C4-2B (cell line): ENCODE data around the gene PADI3.

Experiments
- ZFX ChIP-seq: fragments of 450-650 bp; IDR thresholded peaks from 2 replicates; pipeline ENCODE4 v1.6.1; 2017
- TF ChIP-seq, protein P1 (sequence below): fragments of 450-650 bp; conservative IDR thresholded peaks from 2 replicates; pipeline ENCODE4 v1.5.1; 2017; ENCODE audit warnings: mild to moderate bottlenecking

- TF ChIP-seq, protein P1, sequence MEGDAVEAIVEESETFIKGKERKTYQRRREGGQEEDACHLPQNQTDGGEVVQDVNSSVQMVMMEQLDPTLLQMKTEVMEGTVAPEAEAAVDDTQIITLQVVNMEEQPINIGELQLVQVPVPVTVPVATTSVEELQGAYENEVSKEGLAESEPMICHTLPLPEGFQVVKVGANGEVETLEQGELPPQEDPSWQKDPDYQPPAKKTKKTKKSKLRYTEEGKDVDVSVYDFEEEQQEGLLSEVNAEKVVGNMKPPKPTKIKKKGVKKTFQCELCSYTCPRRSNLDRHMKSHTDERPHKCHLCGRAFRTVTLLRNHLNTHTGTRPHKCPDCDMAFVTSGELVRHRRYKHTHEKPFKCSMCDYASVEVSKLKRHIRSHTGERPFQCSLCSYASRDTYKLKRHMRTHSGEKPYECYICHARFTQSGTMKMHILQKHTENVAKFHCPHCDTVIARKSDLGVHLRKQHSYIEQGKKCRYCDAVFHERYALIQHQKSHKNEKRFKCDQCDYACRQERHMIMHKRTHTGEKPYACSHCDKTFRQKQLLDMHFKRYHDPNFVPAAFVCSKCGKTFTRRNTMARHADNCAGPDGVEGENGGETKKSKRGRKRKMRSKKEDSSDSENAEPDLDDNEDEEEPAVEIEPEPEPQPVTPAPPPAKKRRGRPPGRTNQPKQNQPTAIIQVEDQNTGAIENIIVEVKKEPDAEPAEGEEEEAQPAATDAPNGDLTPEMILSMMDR = no peak
- no peak for TF ChIP-seq ZFX
Observed at GRCh38 chr1:17204546-17205440, 44.1 kb upstream of the PADI3 start, which contains the start of gene PADI1.
